Endothelial cell of umbilical vein (primary cell): ENCODE measurements around the gene ST6GAL1.
"Not testable (repeated sequence)": the region's sequence is repeated elsewhere in the genome, so short reads cannot be mapped to it uniquely, and the experiment has no call there.

Experiments used
- EZH2 ChIP-seq: IDR thresholded peaks from 2 replicates; pipeline ENCODE4 v1.6.1; 2012; ENCODE audit warnings: borderline replicate concordance, low read depth, mild to moderate bottlenecking, moderate library complexity, low read length, inconsistent platforms; ENCODE audit not compliant: severe bottlenecking
- JUN ChIP-seq: IDR thresholded peaks from 2 replicates; pipeline ENCODE4 v1.6.1; 2011; ENCODE audit warnings: borderline replicate concordance, low read depth; ENCODE audit not compliant: insufficient read length, insufficient read depth
- MYC ChIP-seq: IDR thresholded peaks from one replicate; pipeline ENCODE4 v1.6.1; 2011; ENCODE audit warnings: mild to moderate bottlenecking, low read depth, low read length
- POLR2A ChIP-seq: IDR thresholded peaks from 2 replicates; pipeline ENCODE4 v1.6.1; 2012; ENCODE audit warnings: low read depth, mild to moderate bottlenecking, control low read depth, low read length
- POLR2AphosphoS5 ChIP-seq: IDR thresholded peaks from 2 replicates; pipeline ENCODE4 v1.6.1; 2012; ENCODE audit warnings: low read depth, mild to moderate bottlenecking, control low read depth, low read length, moderate library complexity; ENCODE audit not compliant: insufficient read depth
- TF ChIP-seq, protein P1 (sequence below), 2 donors: IDR thresholded peaks; 1 replicate in 1 of 2; 2 replicates in 1 of 2; pipeline ENCODE4 v1.5.1; 2011; ENCODE audit warnings: low read length in 2 of 2, mild to moderate bottlenecking in 2 of 2, moderate library complexity in 2 of 2, control low read depth in 1 of 2, inconsistent platforms in 1 of 2, low read depth in 1 of 2; ENCODE audit not compliant: insufficient read depth in 1 of 2; ENCODE audit errors: extremely low read depth in 1 of 2

DNA sequence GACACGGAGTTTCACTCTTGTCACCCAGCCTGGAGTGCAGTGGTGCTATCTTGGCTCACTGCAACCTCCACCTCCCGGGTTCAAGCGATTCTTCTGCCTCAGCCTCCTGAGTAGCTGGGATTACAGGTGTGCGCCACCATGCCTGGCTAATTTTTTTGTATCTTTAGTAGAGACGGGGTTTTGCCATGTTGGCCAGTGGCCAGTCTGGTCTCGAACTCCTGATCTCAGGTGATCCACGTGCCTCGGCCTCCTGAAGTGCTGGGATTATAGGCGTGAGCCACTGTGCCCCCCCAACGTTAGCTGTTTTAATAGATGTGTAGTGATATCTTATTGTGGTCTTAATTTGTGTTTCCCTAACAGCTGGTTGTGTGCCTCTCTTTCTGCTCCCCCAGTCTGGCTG, 40.8 kb downstream of the ST6GAL1 start:
- TF ChIP-seq POLR2AphosphoS5, MYC, POLR2A, JUN, EZH2: not testable (repeated sequence)
- TF ChIP-seq, protein P1, sequence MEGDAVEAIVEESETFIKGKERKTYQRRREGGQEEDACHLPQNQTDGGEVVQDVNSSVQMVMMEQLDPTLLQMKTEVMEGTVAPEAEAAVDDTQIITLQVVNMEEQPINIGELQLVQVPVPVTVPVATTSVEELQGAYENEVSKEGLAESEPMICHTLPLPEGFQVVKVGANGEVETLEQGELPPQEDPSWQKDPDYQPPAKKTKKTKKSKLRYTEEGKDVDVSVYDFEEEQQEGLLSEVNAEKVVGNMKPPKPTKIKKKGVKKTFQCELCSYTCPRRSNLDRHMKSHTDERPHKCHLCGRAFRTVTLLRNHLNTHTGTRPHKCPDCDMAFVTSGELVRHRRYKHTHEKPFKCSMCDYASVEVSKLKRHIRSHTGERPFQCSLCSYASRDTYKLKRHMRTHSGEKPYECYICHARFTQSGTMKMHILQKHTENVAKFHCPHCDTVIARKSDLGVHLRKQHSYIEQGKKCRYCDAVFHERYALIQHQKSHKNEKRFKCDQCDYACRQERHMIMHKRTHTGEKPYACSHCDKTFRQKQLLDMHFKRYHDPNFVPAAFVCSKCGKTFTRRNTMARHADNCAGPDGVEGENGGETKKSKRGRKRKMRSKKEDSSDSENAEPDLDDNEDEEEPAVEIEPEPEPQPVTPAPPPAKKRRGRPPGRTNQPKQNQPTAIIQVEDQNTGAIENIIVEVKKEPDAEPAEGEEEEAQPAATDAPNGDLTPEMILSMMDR (IDR thresholded peaks at IDR 0.05; ENCODE audit: extremely low read depth in 1 of 2, insufficient read depth in 1 of 2, low read depth in 1 of 2, low read length in 2 of 2), result not testable (repeated sequence)
